Upper lobe of left lung (tissue), 6 donors: ENCODE measurements around the gene CTSZ. TPM values are rescaled to one million over a fixed set of nuclear protein-coding genes. Genes with fewer than 3 reads are reported as not detected.
A peak's percentile ranks its signal among the peaks of the same experiment; 100 is the strongest.

ENCODE experiments used
- ATAC-seq, 2 donors: fragments of 200-7000 bp; cut with Tn5 transposase; one replicate each; pipeline ENCODE4 v1.9.1; 2022; ENCODE audit warnings: mild to moderate bottlenecking in 2 of 2, moderate library complexity in 2 of 2; ENCODE audit not compliant: low FRiP score in 2 of 2
- DNase-seq, 2 donors: peaks; one replicate each; pipeline ENCODE4 v3.0.0-alpha.2; 2019 to 2020
- H3K27ac ChIP-seq, 4 donors: fragments of 200-600 bp; sonication (generic); one replicate each; pipeline ENCODE4 v1.5.1; 2016 to 2019
- H3K27me3 ChIP-seq, 4 donors: fragments of 200-600 bp; sonication (generic); one replicate each; pipeline ENCODE4 v1.5.1; 2017 to 2019
- H3K36me3 ChIP-seq, 4 donors: fragments of 200-600 bp; sonication (generic); one replicate each; pipeline ENCODE4 v1.5.1; 2016 to 2019
- H3K4me1 ChIP-seq, 4 donors: fragments of 200-600 bp; sonication (generic); one replicate each; pipeline ENCODE4 v1.5.1; 2018 to 2019
- H3K4me3 ChIP-seq, 4 donors: fragments of 200-600 bp; sonication (generic); one replicate each; pipeline ENCODE4 v1.5.1; 2017 to 2019; ENCODE audit warnings: mild to moderate bottlenecking in 2 of 4, moderate library complexity in 1 of 4
- H3K9me3 ChIP-seq, 4 donors: fragments of 200-600 bp; sonication (generic); one replicate each; pipeline ENCODE4 v1.5.1; 2018 to 2019
- EP300 ChIP-seq, 4 donors: sonication (generic); formaldehyde crosslinking; IDR thresholded peaks; one replicate each; pipeline ENCODE4 v1.5.1; 2017; ENCODE audit warnings: antibody characterized with exemption in 4 of 4, control low read depth in 2 of 4
- POLR2A ChIP-seq, 4 donors: fragments of 450-650 bp; IDR thresholded peaks; one replicate each; pipeline ENCODE4 v1.5.1; 2016 to 2017; ENCODE audit warnings: antibody characterized with exemption in 4 of 4, mild to moderate bottlenecking in 2 of 4
- POLR2AphosphoS5 ChIP-seq, 2 donors: sonication (generic); formaldehyde crosslinking; IDR thresholded peaks; one replicate each; pipeline ENCODE4 v1.5.1; 2017; ENCODE audit warnings: antibody characterized with exemption in 2 of 2
- WGBS, 2 donors: methylation state at CpG; one replicate each; pipeline ENCODE4 v1.1.5; 2017 to 2018; 5-methylcytosine and 5-hydroxymethylcytosine counted together
- total RNA-seq, 6 donors: library from RNA; depleted of rRNA in 4 of 6; stranded (reverse); fragments of >200 nt in 4 of 6; gene quantifications; one replicate each; pipeline versions ENCODE4 v1.1.0 to v1.2.1, GENCODE V29; 2016 to 2021
- TF ChIP-seq, protein P1 (sequence below), 6 experiments: fragments of 450-650 bp in 4 of 6; fragments of 200-600 bp in 2 of 6; sonication (generic) in 2 of 6; IDR thresholded peaks; one replicate each; pipeline ENCODE4 v1.5.1; 2016 to 2019; ENCODE audit warnings: antibody characterized with exemption in 6 of 6
- donor health status: DM: no; HTN: no; CAD: no; lungs with moderate emphysema.
- donor health status: DM: no; HTN: yes; CAD: no; lungs with severe emphysema.

The CTSZ gene
- total RNA-seq, 6 donors from 2014 or later: 196 to 503 (median 397) TPM

DNA sequence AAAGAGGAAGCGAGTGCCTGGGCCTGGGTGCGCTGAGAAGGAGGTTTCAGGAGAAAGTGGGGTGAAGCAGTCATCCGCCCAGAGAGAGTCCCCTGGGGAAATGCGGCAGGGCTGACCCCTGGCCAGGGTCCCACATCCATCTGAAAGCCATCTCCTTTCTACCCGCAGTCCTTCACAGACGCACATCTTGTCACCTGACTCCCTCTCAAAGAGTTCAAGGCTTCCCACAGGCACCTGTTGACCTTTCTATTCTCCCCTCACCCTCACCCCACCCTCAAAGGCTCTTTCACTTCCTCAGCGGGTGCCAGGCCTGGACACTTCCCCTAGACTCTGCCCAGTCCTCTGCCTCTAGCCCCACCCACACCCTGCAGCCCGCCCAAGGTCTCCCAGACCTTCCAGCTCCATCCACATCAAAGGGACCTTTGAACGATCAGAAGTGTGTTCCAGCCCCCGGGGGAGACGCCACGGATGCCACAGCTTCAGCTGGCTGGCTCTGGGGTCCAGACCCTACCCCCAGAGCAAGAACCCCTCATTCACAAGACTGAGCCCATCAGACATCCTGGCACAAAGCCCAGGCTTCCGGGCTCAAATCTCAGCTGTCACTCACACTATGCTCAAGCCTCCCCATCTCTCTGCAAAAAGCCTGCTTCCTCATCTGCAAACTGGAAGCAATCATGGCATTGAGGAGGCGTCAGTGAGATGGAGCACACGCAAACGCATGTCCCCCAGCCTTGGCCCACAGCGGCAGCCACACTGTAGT, 2.1 kb downstream of the CTSZ start:
- DNase-seq (peak; percentile 54 to 83), ATAC-seq (peak; percentile 69 to 83)
- peaks cover 33 to 42% (median 39%) of the 10 kb centered on the region in 4 donors for H3K4me1 ChIP-seq
- TF ChIP-seq, protein P1, sequence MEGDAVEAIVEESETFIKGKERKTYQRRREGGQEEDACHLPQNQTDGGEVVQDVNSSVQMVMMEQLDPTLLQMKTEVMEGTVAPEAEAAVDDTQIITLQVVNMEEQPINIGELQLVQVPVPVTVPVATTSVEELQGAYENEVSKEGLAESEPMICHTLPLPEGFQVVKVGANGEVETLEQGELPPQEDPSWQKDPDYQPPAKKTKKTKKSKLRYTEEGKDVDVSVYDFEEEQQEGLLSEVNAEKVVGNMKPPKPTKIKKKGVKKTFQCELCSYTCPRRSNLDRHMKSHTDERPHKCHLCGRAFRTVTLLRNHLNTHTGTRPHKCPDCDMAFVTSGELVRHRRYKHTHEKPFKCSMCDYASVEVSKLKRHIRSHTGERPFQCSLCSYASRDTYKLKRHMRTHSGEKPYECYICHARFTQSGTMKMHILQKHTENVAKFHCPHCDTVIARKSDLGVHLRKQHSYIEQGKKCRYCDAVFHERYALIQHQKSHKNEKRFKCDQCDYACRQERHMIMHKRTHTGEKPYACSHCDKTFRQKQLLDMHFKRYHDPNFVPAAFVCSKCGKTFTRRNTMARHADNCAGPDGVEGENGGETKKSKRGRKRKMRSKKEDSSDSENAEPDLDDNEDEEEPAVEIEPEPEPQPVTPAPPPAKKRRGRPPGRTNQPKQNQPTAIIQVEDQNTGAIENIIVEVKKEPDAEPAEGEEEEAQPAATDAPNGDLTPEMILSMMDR (IDR thresholded peaks at IDR 0.05): no peak
- peak in 1 of 4 donors; percentile 48 for TF ChIP-seq POLR2A (IDR thresholded peaks at IDR 0.05)
- no peak for TF ChIP-seq EP300 (IDR thresholded peaks at IDR 0.05)
- no peaks in the 10 kb centered on the region for H3K9me3 ChIP-seq
- H3K36me3 ChIP-seq: peaks cover 6 to 34% (median 24%) of the 10 kb centered on the region in 4 donors
- H3K27me3 ChIP-seq: no peaks in the 10 kb centered on the region
- peak overlapping the region; percentile 86 to 95 (median 92) for H3K27ac ChIP-seq
- H3K4me3 ChIP-seq: peak overlapping the region in 3 of 4 donors; percentile 69 to 89 (median 76)
- 24 to 28% methylated on average over 13 to 17 of the region's 17 CpGs for whole genome bisulfite sequencing, 2 donors

DNA sequence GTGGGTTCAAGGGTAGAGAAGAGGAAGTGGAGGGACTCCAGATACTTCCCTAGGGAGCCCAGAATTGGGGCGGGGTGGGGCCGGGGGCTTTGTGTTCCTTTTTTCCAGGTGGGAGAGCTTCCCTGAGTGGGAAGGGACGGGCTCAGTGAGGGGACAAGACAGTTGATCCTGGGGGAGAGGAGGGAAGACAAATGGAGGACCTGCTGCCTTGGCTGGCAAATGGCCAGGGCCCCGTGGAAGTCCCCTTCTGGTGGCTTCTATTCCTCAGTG, 2.6 kb downstream of the CTSZ start:
- no peak for ATAC-seq
- peak; percentile 17 to 68 for DNase-seq
- H3K4me1 ChIP-seq: peaks cover 32 to 40% (median 35%) of the 10 kb centered on the region in 4 donors
- H3K27me3 ChIP-seq: no peaks in the 10 kb centered on the region
- H3K4me3 ChIP-seq: peak overlapping the region in 3 of 4 donors; percentile 69 to 89 (median 76)
- H3K9me3 ChIP-seq: no peaks in the 10 kb centered on the region
- no peak for TF ChIP-seq EP300 (IDR thresholded peaks at IDR 0.05)
- TF ChIP-seq POLR2AphosphoS5 (IDR thresholded peaks at IDR 0.05): no peak
- no peak for TF ChIP-seq POLR2A (IDR thresholded peaks at IDR 0.05)
- TF ChIP-seq, protein P1 (IDR thresholded peaks at IDR 0.05): no peak
- H3K27ac ChIP-seq: peak overlapping the region; percentile 86 to 95 (median 92)
- 53 to 62% methylated on average over 4 of the region's 4 CpGs for WGBS, 2 donors
- peaks cover 9 to 39% (median 28%) of the 10 kb centered on the region in 4 donors for H3K36me3 ChIP-seq

DNA sequence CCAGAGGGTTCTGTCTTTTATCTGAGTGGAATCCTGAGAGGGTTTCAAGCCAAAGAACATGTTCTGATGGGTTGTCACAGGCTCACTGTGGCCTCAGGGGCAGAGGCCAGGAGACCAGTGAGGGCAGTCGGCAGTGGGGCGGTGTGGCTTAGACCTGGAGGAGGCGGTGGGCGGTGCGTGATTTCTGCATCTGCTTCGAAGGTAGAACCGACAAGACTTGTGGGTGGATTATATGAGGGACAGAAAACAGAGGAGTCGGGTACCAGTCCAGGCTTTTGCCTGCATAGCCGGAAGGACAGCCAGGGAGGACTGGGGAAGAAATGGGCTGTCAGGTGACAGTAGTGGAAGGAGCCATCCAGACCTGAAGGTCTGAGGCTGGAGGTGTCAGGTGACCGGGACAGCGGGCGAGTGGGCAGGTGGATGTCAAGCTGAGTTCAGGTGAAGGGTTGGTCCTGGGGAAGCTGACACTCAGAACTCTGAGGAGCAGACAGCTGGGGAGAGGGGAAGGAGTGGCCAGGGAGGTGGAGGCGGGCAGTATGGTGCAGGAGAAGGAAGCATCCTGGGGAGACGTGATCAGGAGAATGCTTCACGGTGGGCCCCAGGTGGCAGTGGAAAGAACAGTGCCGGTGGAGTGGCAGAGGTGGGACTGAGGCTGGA, 3.1 kb downstream of the CTSZ start:
- H3K9me3 ChIP-seq: no peaks in the 10 kb centered on the region
- H3K27me3 ChIP-seq: no peaks in the 10 kb centered on the region
- 71 to 80% methylated on average over 16 of the region's 16 CpGs for WGBS, 2 donors
- H3K27ac ChIP-seq: peak overlapping the region; percentile 86 to 95 (median 92)
- peak overlapping the region in 3 of 4 donors; percentile 69 to 89 (median 76) for H3K4me3 ChIP-seq
- ATAC-seq: no peak
- peaks cover 12 to 43% (median 32%) of the 10 kb centered on the region in 4 donors for H3K36me3 ChIP-seq
- H3K4me1 ChIP-seq: peaks cover 32 to 40% (median 35%) of the 10 kb centered on the region in 4 donors
- peak in 1 of 2 donors; percentile 27 for DNase-seq
- TF ChIP-seq, protein P1 (IDR thresholded peaks at IDR 0.05): no peak
- TF ChIP-seq POLR2AphosphoS5 (IDR thresholded peaks at IDR 0.05) (no peak), EP300 (IDR thresholded peaks at IDR 0.05) (no peak), POLR2A (IDR thresholded peaks at IDR 0.05) (no peak)

DNA sequence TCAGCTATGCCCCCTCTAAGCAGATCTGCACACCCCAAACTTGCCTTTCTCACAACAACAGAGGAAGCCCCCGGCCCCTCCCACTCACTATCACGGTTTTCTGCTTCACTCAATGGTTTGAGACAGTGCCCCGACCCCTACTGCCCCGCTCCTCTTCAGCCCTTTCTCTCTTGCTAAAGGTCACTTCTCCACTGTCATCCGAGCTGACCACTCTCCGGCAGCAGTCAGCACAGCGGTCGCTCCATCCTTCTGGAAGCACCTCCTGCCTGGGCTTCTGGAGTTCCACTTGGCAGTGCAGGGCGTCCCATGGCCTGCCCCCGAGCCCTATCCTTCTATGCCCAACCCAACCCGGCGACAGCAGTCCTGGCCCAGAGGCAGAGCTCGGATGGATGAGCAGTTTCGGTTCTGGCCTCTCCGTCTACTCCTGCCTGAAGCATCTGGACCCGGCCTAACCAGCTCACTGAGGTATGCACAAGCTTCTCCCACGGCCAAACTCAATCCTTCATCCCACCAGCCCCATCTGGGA, 4.1 kb downstream of the CTSZ start:
- Histone ChIP-seq H3K9me3 (no peaks in the 10 kb centered on the region), H3K36me3 (peaks cover 12 to 52% (median 41%) of the 10 kb centered on the region in 4 donors), H3K27me3 (no peaks in the 10 kb centered on the region), H3K4me3 (no peak overlapping the region), H3K27ac (peak overlapping the region in 1 of 4 donors; percentile 36), H3K4me1 (peaks cover 32 to 39% (median 35%) of the 10 kb centered on the region in 4 donors)
- 92 to 93% methylated on average over 15 to 17 of the region's 17 CpGs for WGBS, 2 donors
- TF ChIP-seq POLR2AphosphoS5 (IDR thresholded peaks at IDR 0.05) (no peak), POLR2A (IDR thresholded peaks at IDR 0.05) (no peak), EP300 (IDR thresholded peaks at IDR 0.05) (no peak)
- TF ChIP-seq, protein P1 (IDR thresholded peaks at IDR 0.05): no peak
- ATAC-seq (no peak), DNase-seq (peak in 1 of 2 donors; percentile 33)
